ENCODE measurements around the gene ZNF385A.

- TF ChIP-seq ZBTB43 (CRISPR knock-in tag; conservative IDR thresholded peaks at IDR 0.05) (no peak), ZNF776 (CRISPR knock-in tag; IDR thresholded peaks at IDR 0.05) (no peak), THAP8 (CRISPR knock-in tag; IDR thresholded peaks at IDR 0.05; ENCODE audit: borderline replicate concordance) (no peak), ZNF225 (CRISPR knock-in tag; IDR thresholded peaks at IDR 0.05) (no peak), MAX (IDR thresholded peaks at IDR 0.05) (no peak), REST (IDR thresholded peaks at IDR 0.05; ENCODE audit: borderline replicate concordance in 1 of 2, low read depth in 1 of 2, low read length in 2 of 2) (no peak), PREB (CRISPR knock-in tag; IDR thresholded peaks at IDR 0.05) (no peak), SRY (CRISPR knock-in tag; IDR thresholded peaks at IDR 0.05) (no peak), TFDP1 (CRISPR knock-in tag; IDR thresholded peaks at IDR 0.05; ENCODE audit: borderline replicate concordance) (no peak), YY1 (IDR thresholded peaks at IDR 0.05; ENCODE audit: insufficient read depth, insufficient replicate concordance, low read depth, low read length) (no peak), CTCF (CRISPR knock-in tag; IDR thresholded peaks at IDR 0.05) (no peak), POLR2A (IDR thresholded peaks at IDR 0.05; ENCODE audit: insufficient read depth in 1 of 2, low read depth in 2 of 2, low read length in 2 of 2) (no peak)
Observed at GRCh38 chr12:54373649-54374561, 10.6 kb downstream of the ZNF385A start.

All from HepG2 (cell line).